ENCODE data around the gene TMCC1.

The TMCC1 gene

DNA sequence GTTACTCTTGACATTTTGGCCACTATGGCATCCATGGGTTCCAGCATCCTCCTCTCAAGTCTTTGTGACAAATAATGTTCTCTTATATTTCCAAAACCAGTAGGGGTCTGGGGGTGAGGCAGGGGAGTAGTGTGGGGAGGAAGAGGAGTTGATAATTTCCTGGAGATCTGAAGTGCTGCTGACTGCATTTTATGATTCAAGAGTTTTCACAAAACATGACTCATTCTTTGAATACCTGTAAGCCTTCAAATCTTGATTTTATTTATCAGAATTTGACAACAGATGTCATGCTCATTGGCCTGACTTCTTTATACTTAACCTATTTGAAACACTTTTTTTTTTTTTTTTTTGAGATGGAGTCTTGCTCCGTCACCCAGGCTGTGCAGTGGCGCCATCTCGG lies 188.2 kb downstream of the TMCC1 start:
- Histone ChIP-seq H3K9me3 (ENCODE audit: control extremely low read depth in 1 of 5, control insufficient read depth in 4 of 5, insufficient read depth in 2 of 5, low read depth in 1 of 5, low read length in 4 of 5) (no peaks in the 10 kb centered on the region), H3K36me3 (ENCODE audit: control insufficient read depth in 4 of 4, insufficient read depth in 4 of 4, low read length in 3 of 4) (peaks cover 0 to 2% (median 0%) of the 10 kb centered on the region in 4 experiments), H3K4me1 (ENCODE audit: control extremely low read depth in 1 of 4, control insufficient read depth in 4 of 4, insufficient read depth in 4 of 4, low read length in 3 of 4) (no peaks in the 10 kb centered on the region), H3K27me3 (replicated peaks in 2 of 5; ENCODE audit: control insufficient read depth in 4 of 5, insufficient read depth in 5 of 5, low read length in 4 of 5) (no peaks in the 10 kb centered on the region), H3K27ac (ENCODE audit: insufficient read depth in 1 of 2, low read depth in 1 of 2, low read length in 2 of 2, poor library complexity in 1 of 2, severe bottlenecking in 2 of 2) (no peak overlapping the region), H3K4me3 (ENCODE audit: control insufficient read depth in 1 of 7, extremely low read depth in 1 of 7, insufficient read depth in 4 of 7, low read depth in 2 of 7, low read length in 6 of 7) (no peak overlapping the region)
- WGBS (ENCODE audit: insufficient coverage) = 94% methylated on average over 2 of the region's 3 CpGs
- ChIA-PET POLR2A (no interaction called here), CTCF (no interaction called here)
- no peak for DNase-seq

DNA sequence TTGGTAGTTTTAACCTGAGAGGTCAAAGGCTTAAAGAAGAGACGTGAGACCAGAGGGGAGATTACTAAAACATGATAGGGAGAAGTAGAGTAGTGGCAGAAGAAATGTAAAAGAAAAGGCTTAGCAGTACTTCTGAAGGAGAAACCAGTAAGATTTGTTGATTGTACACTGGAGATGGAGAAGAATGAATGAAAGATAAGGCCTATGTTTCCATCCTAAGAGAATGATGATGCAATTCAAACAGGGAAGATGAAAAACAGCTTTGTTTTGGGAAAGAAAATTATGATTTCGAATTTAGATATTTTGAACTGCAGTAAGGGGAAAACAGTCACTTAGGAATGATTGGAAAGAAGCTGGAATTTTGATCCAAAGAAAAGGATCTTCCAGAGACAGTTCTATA lies 189.6 kb downstream of the TMCC1 start:
- 100% methylated on average over 1 of the region's 2 CpGs for WGBS (ENCODE audit: insufficient coverage)
- no peak for DNase-seq
- ChIA-PET CTCF (interaction anchor here (1.7 kb wide), 1 partner anchor 238 kb away, joined by 3 read pairs; no protein-coding TSS in a partner anchor), POLR2A (no interaction called here)
- peaks cover 0 to 2% (median 0%) of the 10 kb centered on the region in 4 experiments for H3K36me3 ChIP-seq (ENCODE audit: control insufficient read depth in 4 of 4, insufficient read depth in 4 of 4, low read length in 3 of 4)
- no peak overlapping the region for H3K27ac ChIP-seq (ENCODE audit: insufficient read depth in 1 of 2, low read depth in 1 of 2, low read length in 2 of 2, poor library complexity in 1 of 2, severe bottlenecking in 2 of 2)
- no peaks in the 10 kb centered on the region for H3K27me3 ChIP-seq (replicated peaks in 2 of 5; ENCODE audit: control insufficient read depth in 4 of 5, insufficient read depth in 5 of 5, low read length in 4 of 5)
- H3K9me3 ChIP-seq (ENCODE audit: control extremely low read depth in 1 of 5, control insufficient read depth in 4 of 5, insufficient read depth in 2 of 5, low read depth in 1 of 5, low read length in 4 of 5) = no peaks in the 10 kb centered on the region
- no peak overlapping the region for H3K4me3 ChIP-seq (ENCODE audit: control insufficient read depth in 1 of 7, extremely low read depth in 1 of 7, insufficient read depth in 4 of 7, low read depth in 2 of 7, low read length in 6 of 7)
- H3K4me1 ChIP-seq (ENCODE audit: control extremely low read depth in 1 of 4, control insufficient read depth in 4 of 4, insufficient read depth in 4 of 4, low read length in 3 of 4) = peaks cover 0 to 2% (median 0%) of the 10 kb centered on the region in 4 experiments

DNA sequence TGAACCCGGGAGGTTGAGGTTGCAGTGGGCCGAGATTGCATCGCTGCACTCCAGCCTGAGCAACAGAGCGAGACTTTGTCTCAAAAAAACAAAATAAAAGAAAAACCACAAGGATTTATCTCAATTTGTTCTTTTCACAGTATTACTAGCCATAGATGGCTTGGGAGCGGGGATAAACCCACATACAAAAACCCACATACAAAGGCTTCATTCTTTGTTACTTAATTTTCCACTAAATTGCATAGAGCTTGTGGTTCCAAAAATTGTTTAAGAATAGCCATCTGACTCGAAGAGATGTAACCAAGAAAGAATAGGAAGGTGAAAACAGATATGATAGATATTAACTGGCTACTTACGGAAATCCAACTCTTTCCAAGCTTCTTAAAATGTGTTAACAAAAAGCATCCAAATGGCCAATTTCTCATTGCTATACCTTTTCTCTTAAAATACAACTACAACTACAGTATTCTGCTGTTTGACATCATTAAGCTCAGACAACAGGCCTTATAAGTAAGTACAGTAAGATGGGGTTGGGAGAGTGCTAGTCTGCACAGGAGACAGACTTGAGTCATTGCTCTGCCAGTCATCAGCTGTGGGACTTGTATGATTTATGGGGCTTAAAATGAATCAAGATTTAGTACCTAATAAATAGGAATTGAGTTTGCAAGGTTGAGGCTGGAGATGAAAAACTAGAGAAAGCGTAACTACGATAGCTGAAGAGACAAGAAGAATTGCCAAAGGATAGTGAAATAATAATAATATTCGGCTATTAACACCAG lies 190.4 kb downstream of the TMCC1 start:
- ChIA-PET CTCF (interaction anchor here (1.1 to 1.7 kb wide), 2 partner anchors 21 to 239 kb away, joined by 3 read pairs; no protein-coding TSS in a partner anchor), POLR2A (no interaction called here)
- H3K9me3 ChIP-seq (ENCODE audit: control extremely low read depth in 1 of 5, control insufficient read depth in 4 of 5, insufficient read depth in 2 of 5, low read depth in 1 of 5, low read length in 4 of 5) = no peaks in the 10 kb centered on the region
- peaks cover 0 to 2% (median 0%) of the 10 kb centered on the region in 4 experiments for H3K4me1 ChIP-seq (ENCODE audit: control extremely low read depth in 1 of 4, control insufficient read depth in 4 of 4, insufficient read depth in 4 of 4, low read length in 3 of 4)
- H3K36me3 ChIP-seq (ENCODE audit: control insufficient read depth in 4 of 4, insufficient read depth in 4 of 4, low read length in 3 of 4) = peaks cover 0 to 2% (median 0%) of the 10 kb centered on the region in 4 experiments
- peak in 1 of 3 donors; percentile 4 for DNase-seq
- H3K27ac ChIP-seq (ENCODE audit: insufficient read depth in 1 of 2, low read depth in 1 of 2, low read length in 2 of 2, poor library complexity in 1 of 2, severe bottlenecking in 2 of 2) = no peak overlapping the region
- H3K27me3 ChIP-seq (replicated peaks in 2 of 5; ENCODE audit: control insufficient read depth in 4 of 5, insufficient read depth in 5 of 5, low read length in 4 of 5) = no peaks in the 10 kb centered on the region
- WGBS (ENCODE audit: insufficient coverage) = 96% methylated on average over 4 of the region's 10 CpGs
- H3K4me3 ChIP-seq (ENCODE audit: control insufficient read depth in 1 of 7, extremely low read depth in 1 of 7, insufficient read depth in 4 of 7, low read depth in 2 of 7, low read length in 6 of 7) = no peak overlapping the region

DNA sequence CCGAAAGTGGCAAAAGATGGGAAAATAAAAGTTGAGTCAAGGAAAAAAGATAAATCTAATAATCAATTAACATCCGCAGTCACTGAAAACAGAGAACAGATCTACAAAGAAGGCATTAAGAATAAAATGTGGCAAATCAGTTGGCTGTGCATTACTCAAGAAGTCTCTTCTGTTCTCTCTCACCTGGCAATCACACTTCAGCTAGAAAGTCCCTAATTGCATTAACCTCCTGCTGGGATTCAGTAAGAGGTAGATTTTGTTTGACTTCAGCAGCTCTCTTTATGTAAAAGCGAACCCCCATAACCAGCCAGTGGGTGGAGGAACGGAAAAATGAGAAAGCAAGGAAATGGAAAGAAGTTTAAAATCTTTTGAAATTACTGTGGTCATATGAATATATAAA lies 192.3 kb downstream of the TMCC1 start:
- Histone ChIP-seq H3K36me3 (ENCODE audit: control insufficient read depth in 4 of 4, insufficient read depth in 4 of 4, low read length in 3 of 4) (peaks cover 0 to 2% (median under 1%) of the 10 kb centered on the region in 4 experiments), H3K27me3 (replicated peaks in 2 of 5; ENCODE audit: control insufficient read depth in 4 of 5, insufficient read depth in 5 of 5, low read length in 4 of 5) (no peaks in the 10 kb centered on the region), H3K27ac (ENCODE audit: insufficient read depth in 1 of 2, low read depth in 1 of 2, low read length in 2 of 2, poor library complexity in 1 of 2, severe bottlenecking in 2 of 2) (no peak overlapping the region), H3K4me3 (ENCODE audit: control insufficient read depth in 1 of 7, extremely low read depth in 1 of 7, insufficient read depth in 4 of 7, low read depth in 2 of 7, low read length in 6 of 7) (no peak overlapping the region), H3K9me3 (ENCODE audit: control extremely low read depth in 1 of 5, control insufficient read depth in 4 of 5, insufficient read depth in 2 of 5, low read depth in 1 of 5, low read length in 4 of 5) (peaks cover 0 to 4% (median 3%) of the 10 kb centered on the region in 5 experiments), H3K4me1 (ENCODE audit: control extremely low read depth in 1 of 4, control insufficient read depth in 4 of 4, insufficient read depth in 4 of 4, low read length in 3 of 4) (peaks cover 0 to 2% (median 0%) of the 10 kb centered on the region in 4 experiments)
- WGBS (ENCODE audit: insufficient coverage) = no CpG with 5 or more reads among the region's 4 CpGs
- DNase-seq = no peak
- ChIA-PET POLR2A (no interaction called here), CTCF (no interaction called here)

DNA sequence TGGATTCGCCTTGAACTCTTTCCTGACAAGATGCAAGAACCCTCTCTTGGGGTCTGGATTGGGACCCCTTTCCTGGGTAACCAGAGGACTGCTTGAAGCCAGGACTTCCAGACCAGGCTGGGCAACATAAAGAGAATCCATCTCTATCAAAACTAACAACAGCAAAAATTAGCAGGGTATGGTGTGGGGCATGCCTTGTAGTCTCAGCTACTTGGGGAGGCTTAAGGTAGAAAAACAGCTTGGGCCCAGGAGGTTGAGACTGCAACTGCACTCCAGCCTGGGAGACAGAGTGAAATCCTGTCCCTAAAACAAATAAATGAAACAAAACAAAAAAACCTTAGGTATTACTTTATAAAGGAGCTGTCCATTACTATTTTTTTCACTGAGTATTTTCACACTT lies 193.9 kb downstream of the TMCC1 start:
- Histone ChIP-seq H3K4me1 (ENCODE audit: control extremely low read depth in 1 of 4, control insufficient read depth in 4 of 4, insufficient read depth in 4 of 4, low read length in 3 of 4) (peaks cover 0 to 2% (median 0%) of the 10 kb centered on the region in 4 experiments), H3K27ac (ENCODE audit: insufficient read depth in 1 of 2, low read depth in 1 of 2, low read length in 2 of 2, poor library complexity in 1 of 2, severe bottlenecking in 2 of 2) (peak overlapping the region in 1 of 2 experiments; percentile 29), H3K9me3 (ENCODE audit: control extremely low read depth in 1 of 5, control insufficient read depth in 4 of 5, insufficient read depth in 2 of 5, low read depth in 1 of 5, low read length in 4 of 5) (peaks cover 0 to 4% (median 3%) of the 10 kb centered on the region in 5 experiments), H3K27me3 (replicated peaks in 2 of 5; ENCODE audit: control insufficient read depth in 4 of 5, insufficient read depth in 5 of 5, low read length in 4 of 5) (no peaks in the 10 kb centered on the region), H3K36me3 (ENCODE audit: control insufficient read depth in 4 of 4, insufficient read depth in 4 of 4, low read length in 3 of 4) (peaks cover 0 to 2% (median under 1%) of the 10 kb centered on the region in 4 experiments), H3K4me3 (ENCODE audit: control insufficient read depth in 1 of 7, extremely low read depth in 1 of 7, insufficient read depth in 4 of 7, low read depth in 2 of 7, low read length in 6 of 7) (no peak overlapping the region)
- 100% methylated on average over 1 of the region's 1 CpG for WGBS (ENCODE audit: insufficient coverage)
- ChIA-PET CTCF (interaction anchor here (1.2 to 1.6 kb wide), 2 partner anchors 11 to 124 kb away, joined by 3 to 4 read pairs; no protein-coding TSS in a partner anchor), POLR2A (interaction anchor here (0.5 kb wide), 1 partner anchor 248 kb away, joined by 3 read pairs; no protein-coding TSS in a partner anchor)
- DNase-seq = no peak

DNA sequence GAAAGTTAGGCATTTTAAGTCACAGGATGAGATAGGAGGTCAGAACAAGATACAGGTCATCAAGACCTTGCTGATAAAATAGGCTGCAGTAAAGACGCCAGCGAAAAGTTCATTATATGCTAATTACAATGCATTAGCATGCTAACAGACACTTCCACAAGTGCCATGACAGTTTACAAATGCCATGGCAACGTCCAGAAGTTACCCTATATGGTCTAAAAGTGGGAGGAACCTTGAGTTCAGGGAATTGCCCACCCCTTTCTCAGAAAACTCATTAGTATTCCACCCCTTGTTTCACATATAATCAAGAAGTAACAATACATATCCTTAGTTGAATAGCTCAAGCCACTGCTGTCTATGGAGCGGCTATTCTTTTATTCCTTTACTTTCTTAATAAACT lies 194.3 kb downstream of the TMCC1 start:
- Histone ChIP-seq H3K27ac (ENCODE audit: insufficient read depth in 1 of 2, low read depth in 1 of 2, low read length in 2 of 2, poor library complexity in 1 of 2, severe bottlenecking in 2 of 2) (peak overlapping the region in 1 of 2 experiments; percentile 29), H3K4me3 (ENCODE audit: control insufficient read depth in 1 of 7, extremely low read depth in 1 of 7, insufficient read depth in 4 of 7, low read depth in 2 of 7, low read length in 6 of 7) (no peak overlapping the region), H3K27me3 (replicated peaks in 2 of 5; ENCODE audit: control insufficient read depth in 4 of 5, insufficient read depth in 5 of 5, low read length in 4 of 5) (no peaks in the 10 kb centered on the region), H3K36me3 (ENCODE audit: control insufficient read depth in 4 of 4, insufficient read depth in 4 of 4, low read length in 3 of 4) (peaks cover 0 to 2% (median under 1%) of the 10 kb centered on the region in 4 experiments), H3K9me3 (ENCODE audit: control extremely low read depth in 1 of 5, control insufficient read depth in 4 of 5, insufficient read depth in 2 of 5, low read depth in 1 of 5, low read length in 4 of 5) (peaks cover 0 to 4% (median 3%) of the 10 kb centered on the region in 5 experiments), H3K4me1 (ENCODE audit: control extremely low read depth in 1 of 4, control insufficient read depth in 4 of 4, insufficient read depth in 4 of 4, low read length in 3 of 4) (peaks cover 0 to 2% (median 0%) of the 10 kb centered on the region in 4 experiments)
- DNase-seq = peak in 2 of 3 donors; percentile 61 to 64
- ChIA-PET CTCF (interaction anchor here (1.6 kb wide), 1 partner anchor 11 kb away, joined by 4 read pairs; no protein-coding TSS in a partner anchor), POLR2A (interaction anchor here (0.5 kb wide), 1 partner anchor 248 kb away, joined by 3 read pairs; no protein-coding TSS in a partner anchor)
- WGBS (ENCODE audit: insufficient coverage) = 88% methylated on average over 2 of the region's 4 CpGs
